Heart left ventricle (tissue), 13 donors: ENCODE results near the gene SPTBN2.

Source experiments
- CTCF ChIP-seq, 12 donors: fragments of 200-600 bp; sonication (generic) in 4 of 12; IDR thresholded peaks; one replicate each; pipeline versions ENCODE4 v1.5.0 to v1.8.0; 2018 to 2022; ENCODE audit warnings: antibody characterized with exemption in 12 of 12, mild to moderate bottlenecking in 5 of 12
- POLR2A ChIP-seq, 2 donors: fragments of 450-650 bp; IDR thresholded peaks; one replicate each; pipeline ENCODE4 v1.6.1; 2017; ENCODE audit warnings: antibody characterized with exemption in 2 of 2, mild to moderate bottlenecking in 2 of 2, moderate library complexity in 2 of 2
- donor health status: ischemic (EF 13 %, LVEDD 7.1; RV severe dilation, severe dysfunction).
- donor health status: DM: no; HTN: yes; CAD: no.
- donor health status: DM: no; HTN: no; CAD: no.
- donor health status: ischemic (EF 25% LVEDD 6.9; RV normal size, moderate dysfunction).
- donor health status: ischemic (EF 25% LVEDD 5.7; RV mildly dilated, moderate dysfunction).
- donor health status: ischemic (EF 35%, LVEDD 5.7; RV mildly dilated, moderate dysfunction).
- donor health status: nonischemic (EF 11% LVEDD 7.7; RV severe dilation, severe dysfunction).
- donor health status: DM: yes; HTN: yes; CAD: no.
- donor health status: PGD.
- donor health status: ischemic (EF 29% LVEDD 5.4; RV normal size, mild dysfunction).
- donor health status: nonischemic (EF 23%, LVEDD 6.1; RV moderate dilation, normal function).

- TF ChIP-seq CTCF (IDR thresholded peaks at IDR 0.05) (no peak), POLR2A (IDR thresholded peaks at IDR 0.05) (no peak)
Measured at GRCh38 chr11:66710384-66710930, 18.6 kb downstream of the SPTBN2 start.
